Parathyroid adenoma (tissue), 2 donors: ENCODE data around the gene TCHP.

Experiments used
- H2AFZ ChIP-seq: fragments of 300-600 bp; sonication (generic); one replicate; pipeline ENCODE4 v1.7.0; 2017; ENCODE audit warnings: antibody characterized with exemption, mild to moderate bottlenecking
- H3K27ac ChIP-seq: fragments of 300-600 bp; sonication (generic); one replicate; pipeline ENCODE4 v1.7.0; 2017
- H3K27me3 ChIP-seq: fragments of 300-600 bp; sonication (generic); one replicate; pipeline ENCODE4 v1.7.0; 2017; ENCODE audit warnings: low read length; ENCODE audit not compliant: control insufficient read depth, insufficient read depth
- H3K36me3 ChIP-seq: fragments of 300-600 bp; sonication (generic); one replicate; pipeline ENCODE4 v1.7.0; 2017; ENCODE audit warnings: low read length; ENCODE audit not compliant: control insufficient read depth, insufficient read depth
- H3K4me1 ChIP-seq: fragments of 300-600 bp; sonication (generic); one replicate; pipeline ENCODE4 v1.7.0; 2017; ENCODE audit warnings: control low read depth
- H3K4me2 ChIP-seq: fragments of 300-600 bp; sonication (generic); one replicate; pipeline ENCODE4 v1.7.0; 2017; ENCODE audit warnings: low read length
- H3K4me3 ChIP-seq: fragments of 300-600 bp; sonication (generic); one replicate; pipeline ENCODE4 v1.7.0; 2017; ENCODE audit warnings: low read depth, low read length
- H3K79me2 ChIP-seq: fragments of 300-600 bp; sonication (generic); one replicate; pipeline ENCODE4 v1.7.0; 2017; ENCODE audit warnings: control low read depth
- H3K9ac ChIP-seq: fragments of 300-600 bp; sonication (generic); one replicate; pipeline ENCODE4 v1.7.0; 2017; ENCODE audit warnings: mild to moderate bottlenecking
- H3K9me3 ChIP-seq: fragments of 300-600 bp; sonication (generic); one replicate; pipeline ENCODE4 v1.7.0; 2017; ENCODE audit warnings: low read length; ENCODE audit not compliant: control insufficient read depth
- CTCF ChIP-seq: fragments of 300-600 bp; sonication (generic); IDR thresholded peaks from one replicate; pipeline ENCODE4 v1.7.0; 2017; ENCODE audit warnings: antibody characterized with exemption, mild to moderate bottlenecking
- donor health status: primary hyperparathyroidism.

The TCHP gene

DNA sequence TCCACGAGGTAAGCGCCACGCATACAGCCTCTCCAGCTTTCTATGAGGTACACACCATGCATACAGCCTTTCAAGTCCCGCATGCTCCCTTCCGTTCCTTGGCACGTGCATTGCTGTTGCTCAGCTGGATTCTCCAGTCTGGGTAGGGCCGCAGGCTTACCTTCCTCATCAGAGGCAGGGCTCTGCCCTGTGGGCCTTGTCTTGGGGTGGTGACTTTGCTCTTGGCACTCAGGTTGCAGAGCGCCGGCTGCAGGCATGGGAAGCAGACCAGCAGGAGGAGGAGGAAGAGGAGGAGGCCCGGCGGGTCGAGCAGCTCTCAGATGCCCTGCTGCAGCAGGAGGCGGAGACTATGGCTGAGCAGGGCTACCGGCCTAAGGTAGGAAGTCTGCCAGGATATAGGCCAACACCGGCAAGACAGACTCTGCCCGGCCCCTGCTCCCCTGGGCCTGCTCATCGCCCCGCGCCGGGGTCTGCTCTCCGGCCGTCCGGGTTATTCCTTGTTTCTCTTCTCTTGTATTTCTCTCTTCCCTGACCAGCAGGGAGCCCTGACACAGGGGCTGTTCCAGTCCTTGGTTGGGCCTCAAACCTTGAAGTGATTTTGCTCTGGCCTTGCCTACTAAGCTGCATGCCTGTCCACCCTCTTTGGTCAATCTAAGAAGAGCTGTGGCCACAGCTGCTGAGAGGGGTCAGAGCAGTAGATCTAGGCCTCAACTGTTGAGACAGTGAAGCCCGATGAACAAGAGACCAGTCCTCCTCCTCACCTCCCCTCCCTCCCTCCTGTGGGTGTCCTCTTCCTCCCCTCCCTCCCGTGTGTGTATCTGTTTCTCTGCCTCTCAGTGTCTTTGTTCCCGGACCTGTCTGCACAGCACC is 15.3 kb downstream of the TCHP start:
- H3K27me3 ChIP-seq = no peaks in the 10 kb centered on the region
- H3K9me3 ChIP-seq = no peaks in the 10 kb centered on the region
- no peaks in the 10 kb centered on the region for H3K36me3 ChIP-seq
- no peak overlapping the region for H3K4me3 ChIP-seq
- H3K27ac ChIP-seq = no peak overlapping the region
- H3K4me1 ChIP-seq = no peaks in the 10 kb centered on the region
- H2AFZ ChIP-seq = no peak overlapping the region
- H3K9ac ChIP-seq = no peak overlapping the region
- H3K79me2 ChIP-seq = no peaks in the 10 kb centered on the region
- no peak overlapping the region for H3K4me2 ChIP-seq
- no peak for TF ChIP-seq CTCF

- Histone ChIP-seq H3K27ac (no peak overlapping the region), H3K79me2 (no peaks in the 10 kb centered on the region)
Observed at GRCh38 chr12:109916045-109916444, 16.0 kb downstream of the TCHP start.

DNA sequence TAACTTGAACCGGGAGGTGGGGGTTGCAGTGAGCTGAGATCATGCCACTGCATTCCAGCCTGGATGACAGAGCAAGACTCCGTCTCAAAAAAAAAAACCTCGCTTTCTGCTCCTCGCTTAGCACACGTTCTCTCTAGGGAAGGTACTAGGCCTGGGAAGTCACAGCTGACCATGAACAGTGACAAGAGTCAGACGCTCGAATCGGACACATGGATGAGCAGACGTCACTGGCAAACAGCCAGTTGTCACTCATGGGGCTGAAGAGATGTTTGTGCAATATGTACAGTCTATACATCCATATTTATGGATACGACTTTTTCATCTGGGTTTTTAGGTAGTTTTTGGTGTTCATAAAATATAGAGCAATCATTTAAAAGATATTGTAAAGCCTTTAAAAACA is 19.4 kb downstream of the TCHP start:
- H3K27ac ChIP-seq = no peak overlapping the region
- no peaks in the 10 kb centered on the region for H3K36me3 ChIP-seq
- no peak overlapping the region for H3K4me3 ChIP-seq
- TF ChIP-seq CTCF = no peak
- H2AFZ ChIP-seq = no peak overlapping the region
- H3K9ac ChIP-seq = no peak overlapping the region
- H3K4me2 ChIP-seq = no peak overlapping the region
- H3K27me3 ChIP-seq = no peaks in the 10 kb centered on the region
- no peaks in the 10 kb centered on the region for H3K79me2 ChIP-seq
- no peaks in the 10 kb centered on the region for H3K9me3 ChIP-seq
- H3K4me1 ChIP-seq = no peaks in the 10 kb centered on the region

More at GRCh38 chr12:109916045-109916444, 16.0 kb downstream of the TCHP start:
- no peak overlapping the region for H3K4me3 ChIP-seq
- H3K9ac ChIP-seq = no peak overlapping the region
- H3K27me3 ChIP-seq = no peaks in the 10 kb centered on the region
- no peaks in the 10 kb centered on the region for H3K4me1 ChIP-seq
- no peak overlapping the region for H3K4me2 ChIP-seq
- TF ChIP-seq CTCF = no peak
- H3K36me3 ChIP-seq = no peaks in the 10 kb centered on the region
- H3K9me3 ChIP-seq = no peaks in the 10 kb centered on the region
- H2AFZ ChIP-seq = no peak overlapping the region

GRCh38 chr12:109920261-109920780 is 20.2 kb downstream of the TCHP start:
- Histone ChIP-seq H3K9me3 (no peaks in the 10 kb centered on the region), H3K27me3 (no peaks in the 10 kb centered on the region), H3K4me1 (no peaks in the 10 kb centered on the region), H3K9ac (no peak overlapping the region), H2AFZ (no peak overlapping the region), H3K36me3 (no peaks in the 10 kb centered on the region), H3K27ac (no peak overlapping the region), H3K4me3 (no peak overlapping the region), H3K4me2 (no peak overlapping the region), H3K79me2 (no peaks in the 10 kb centered on the region)
- TF ChIP-seq CTCF = no peak

GRCh38 chr12:109921982-109922381 is 21.9 kb downstream of the TCHP start:
- H3K4me1 ChIP-seq = no peaks in the 10 kb centered on the region
- H3K9me3 ChIP-seq = no peaks in the 10 kb centered on the region
- H2AFZ ChIP-seq = no peak overlapping the region
- no peak overlapping the region for H3K27ac ChIP-seq
- no peak for TF ChIP-seq CTCF
- no peak overlapping the region for H3K4me2 ChIP-seq
- no peak overlapping the region for H3K9ac ChIP-seq
- H3K36me3 ChIP-seq = no peaks in the 10 kb centered on the region
- H3K79me2 ChIP-seq = no peaks in the 10 kb centered on the region
- H3K27me3 ChIP-seq = no peaks in the 10 kb centered on the region
- H3K4me3 ChIP-seq = no peak overlapping the region
